PC-9 (cell line): ENCODE results near the gene TMEM238L. TPM values are rescaled to one million over a fixed set of nuclear protein-coding genes. Genes with fewer than 3 reads are reported as not detected.

Source experiments
- BruUV-seq: library from RNA; stranded (reverse); fragments of 400-500 nt; replicated peaks from 2 replicates; lab custom pipeline; 2021; lab: Mats Ljungman, UMichigan
- CTCF ChIA-PET: fragments of 300-600 bp; sonication (Branson Sonifier 250); formaldehyde crosslinking; loops from one replicate; lab custom pipeline; 2022; ENCODE audit warnings: antibody characterized with exemption; lab: Charles Lee
- POLR2A ChIA-PET: fragments of 300-600 bp; sonication (Branson Sonifier 250); formaldehyde crosslinking; loops from one replicate; lab custom pipeline; 2022; ENCODE audit warnings: antibody characterized with exemption; ENCODE audit not compliant: unreplicated experiment; lab: Charles Lee
- DNase-seq, 2 experiments: peaks; one replicate each; pipeline versions ENCODE4 v3.0.0 to v3.0.0-alpha.2; 2015 to 2022; ENCODE audit warnings: mixed read lengths in 1 of 2
- H2AFZ ChIP-seq: fragments of 200-600 bp; sonication (generic); 2 replicates; pipeline ENCODE4 v1.8.1; 2017; ENCODE audit warnings: antibody characterized with exemption
- H3F3A ChIP-seq: fragments of 200-600 bp; sonication (generic); 2 replicates; pipeline ENCODE4 v1.8.1; 2017; ENCODE audit warnings: antibody characterized with exemption, mild to moderate bottlenecking, low read depth; ENCODE audit not compliant: insufficient read depth
- H3K27ac ChIP-seq: fragments of 200-600 bp; sonication (generic); 2 replicates; pipeline ENCODE4 v1.6.1; 2016; ENCODE audit warnings: mixed run types
- H3K27me3 ChIP-seq: fragments of 200-600 bp; sonication (generic); 2 replicates; pipeline ENCODE4 v1.6.1; 2016; ENCODE audit warnings: low read depth, mixed run types; ENCODE audit not compliant: insufficient read depth
- H3K36me3 ChIP-seq: fragments of 200-600 bp; sonication (generic); 2 replicates; pipeline ENCODE4 v1.6.1; 2016; ENCODE audit warnings: low read depth, mixed run types
- H3K4me1 ChIP-seq: fragments of 200-600 bp; sonication (generic); replicated peaks from 2 replicates; pipeline ENCODE4 v1.6.1; 2016; ENCODE audit warnings: mixed run types; ENCODE audit not compliant: insufficient read depth
- H3K4me2 ChIP-seq: fragments of 200-600 bp; sonication (generic); 2 replicates; pipeline ENCODE4 v1.6.1; 2017; ENCODE audit warnings: mixed run types
- H3K4me3 ChIP-seq: fragments of 200-600 bp; sonication (generic); 2 replicates; pipeline ENCODE4 v1.6.1; 2016; ENCODE audit warnings: mixed run types
- H3K79me2 ChIP-seq: fragments of 200-600 bp; sonication (generic); 2 replicates; pipeline ENCODE4 v1.6.1; 2017; ENCODE audit warnings: low read depth, mixed run types
- H3K9me2 ChIP-seq: fragments of 200-600 bp; sonication (generic); 2 replicates; pipeline ENCODE4 v1.8.1; 2017; ENCODE audit warnings: mild to moderate bottlenecking; ENCODE audit not compliant: insufficient read depth
- H3K9me3 ChIP-seq: fragments of 200-600 bp; sonication (generic); 2 replicates; pipeline ENCODE4 v1.8.1; 2016; ENCODE audit warnings: low read depth; ENCODE audit not compliant: insufficient read depth
- H4K20me1 ChIP-seq: fragments of 200-600 bp; sonication (generic); 2 replicates; pipeline ENCODE4 v1.8.1; 2017; ENCODE audit not compliant: insufficient read depth
- CTCF ChIP-seq: fragments of 200-600 bp; sonication (generic); conservative IDR thresholded peaks from 2 replicates; pipeline ENCODE4 v1.6.1; 2017; ENCODE audit warnings: mixed run types, antibody characterized with exemption, mild to moderate bottlenecking, moderate library complexity
- EZH2 ChIP-seq: fragments of 200-600 bp; sonication (generic); IDR thresholded peaks from 2 replicates; pipeline ENCODE4 v1.8.0; 2017; ENCODE audit warnings: antibody characterized with exemption, low read depth
- intact Hi-C: fragments of 100-400 bp; cut with micrococcal nuclease; formaldehyde crosslinking; loops from one replicate; pipeline ENCODE4 v1.10.0; 2022; ENCODE audit not compliant: unreplicated experiment
- total RNA-seq: library from RNA; stranded (reverse); gene quantifications from 2 replicates; pipeline ENCODE4 v1.2.3, GENCODE V29; 2021

TMEM238L gene
- total RNA-seq, 1 experiment from 2014 or later: not detected

DNA sequence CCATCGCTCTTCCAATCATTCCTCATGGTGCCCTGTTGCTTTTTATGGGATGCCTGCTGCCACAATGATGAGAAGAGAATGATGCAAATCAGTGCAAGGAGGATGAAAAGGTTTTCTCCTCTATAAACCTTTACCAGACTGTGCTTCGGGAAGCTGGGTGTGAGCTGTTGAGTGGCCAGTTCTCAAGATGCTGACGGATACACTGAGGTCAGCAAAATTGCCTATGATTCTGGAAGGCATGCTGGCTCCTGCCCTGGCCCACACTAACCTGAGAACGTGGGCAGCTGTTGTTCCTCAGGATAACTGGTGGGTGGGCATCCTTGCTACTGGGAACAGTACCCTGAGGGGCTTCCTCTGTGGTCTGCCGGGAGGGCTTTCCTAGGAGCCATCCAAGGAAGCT, 34.8 kb upstream of the TMEM238L start:
- no peaks in the 10 kb centered on the region for H3K79me2 ChIP-seq
- TF ChIP-seq EZH2 (no peak), CTCF (no peak)
- CTCF ChIA-PET: interaction anchor here (0.7 kb wide), 1 partner anchor 15 kb away, joined by 3 read pairs; no protein-coding TSS in a partner anchor
- BruUV-seq: no TSS peak
- H2AFZ ChIP-seq: no peak overlapping the region
- no peaks in the 10 kb centered on the region for H3K9me3 ChIP-seq
- intact Hi-C loops: no loop called here
- H3K4me1 ChIP-seq: no peaks in the 10 kb centered on the region
- DNase-seq: no peak
- H3F3A ChIP-seq: no peaks in the 10 kb centered on the region
- POLR2A ChIA-PET: no interaction called here
- H3K27me3 ChIP-seq: peaks cover 35% of the 10 kb centered on the region
- H3K4me2 ChIP-seq: no peak overlapping the region
- H3K36me3 ChIP-seq: no peaks in the 10 kb centered on the region
- no peaks in the 10 kb centered on the region for H3K9me2 ChIP-seq
- H3K27ac ChIP-seq: no peak overlapping the region
- H3K4me3 ChIP-seq: no peak overlapping the region
- no peaks in the 10 kb centered on the region for H4K20me1 ChIP-seq

DNA sequence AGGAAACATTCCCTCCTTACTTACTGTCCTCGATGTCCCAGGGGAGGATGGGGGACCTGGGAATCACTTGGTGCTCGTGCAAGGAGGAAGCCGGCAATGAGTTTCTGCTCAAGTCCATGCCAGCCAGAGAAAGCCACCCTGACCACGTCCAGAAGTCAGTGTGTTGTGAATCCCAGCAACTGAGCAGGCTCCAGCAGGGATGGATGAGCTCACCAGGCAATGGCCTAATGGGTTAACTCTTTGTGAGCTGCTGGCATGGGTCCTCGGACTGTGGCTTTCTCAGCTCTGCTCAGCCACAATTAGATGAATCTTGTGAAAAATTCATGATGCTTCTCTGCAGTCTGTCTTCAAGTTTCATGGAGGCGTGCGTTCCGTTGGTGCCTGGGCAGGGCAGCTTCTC, 34.0 kb upstream of the TMEM238L start, which contains the start of gene PIRT:
TSS of gene PIRT (minus strand) at position 167 of the 400 bp plus-strand sequence. CDS start 12,442 bp downstream, outside the sequence.
- CTCF ChIA-PET: no interaction called here
- no peaks in the 10 kb centered on the region for H3K9me3 ChIP-seq
- H4K20me1 ChIP-seq: no peaks in the 10 kb centered on the region
- no peaks in the 10 kb centered on the region for H3K36me3 ChIP-seq
- no TSS peak for BruUV-seq
- H3K4me2 ChIP-seq: no peak within 1 kb of the TSS
- no peak for DNase-seq
- no peaks in the 10 kb centered on the region for H3K4me1 ChIP-seq
- H3K27ac ChIP-seq: no peak within 1 kb of the TSS
- no peak within 1 kb of the TSS for H3K4me3 ChIP-seq
- peaks cover 35% of the 10 kb centered on the region for H3K27me3 ChIP-seq
- H2AFZ ChIP-seq: no peak within 1 kb of the TSS
- H3F3A ChIP-seq: no peaks in the 10 kb centered on the region
- H3K9me2 ChIP-seq: no peaks in the 10 kb centered on the region
- TF ChIP-seq CTCF: no peak
- TF ChIP-seq EZH2: no peak
- no peaks in the 10 kb centered on the region for H3K79me2 ChIP-seq
- POLR2A ChIA-PET: no interaction called here
- intact Hi-C loops: no loop called here

- Histone ChIP-seq H3K27ac (no peak overlapping the region), H4K20me1 (no peaks in the 10 kb centered on the region), H3F3A (no peaks in the 10 kb centered on the region), H3K36me3 (no peaks in the 10 kb centered on the region), H3K9me3 (no peaks in the 10 kb centered on the region), H3K4me2 (no peak overlapping the region), H3K79me2 (no peaks in the 10 kb centered on the region), H3K4me3 (no peak overlapping the region), H3K9me2 (no peaks in the 10 kb centered on the region), H3K4me1 (no peaks in the 10 kb centered on the region), H2AFZ (no peak overlapping the region), H3K27me3 (peaks cover 35% of the 10 kb centered on the region)
- CTCF ChIA-PET: no interaction called here
- BruUV-seq: no TSS peak
- POLR2A ChIA-PET: no interaction called here
- intact Hi-C loops: no loop called here
- DNase-seq: no peak
- TF ChIP-seq EZH2 (no peak), CTCF (no peak)
Observed at GRCh38 chr17:10836966-10837590, 33.2 kb upstream of the TMEM238L start.
